Activated T-cell treated with anti-CD3 and anti-CD28 coated beads for 48 hours (primary cell): ENCODE results near the gene RRP8.

Source experiments
- DNase-seq: peaks from one replicate; pipeline ENCODE4 v3.0.0-alpha.2; 2020; ENCODE audit warnings: low read depth

The RRP8 gene

GRCh38 chr11:6617315-6617781, 13.9 kb upstream of the RRP8 start:
- DNase-seq: no peak

- DNase-seq: no peak
Observed at GRCh38 chr11:6616596-6617250, 13.3 kb upstream of the RRP8 start.

GRCh38 chr11:6615882-6616585, 12.6 kb upstream of the RRP8 start:
- no peak for DNase-seq

- no peak for DNase-seq
Observed at GRCh38 chr11:6615046-6615445, 11.6 kb upstream of the RRP8 start.

GRCh38 chr11:6614446-6614845, 11.0 kb upstream of the RRP8 start:
- DNase-seq: no peak

GRCh38 chr11:6613496-6613895, 10.1 kb upstream of the RRP8 start:
- DNase-seq: no peak

GRCh38 chr11:6612213-6613041, 9.0 kb upstream of the RRP8 start, which contains the start of gene TAF10:
Gene TAF10 (minus strand): TSS chr11:6612216. CDS start chr11:6612189, 27 bp downstream.
- DNase-seq: peak; percentile 96

GRCh38 chr11:6611963-6612212, 8.5 kb upstream of the RRP8 start:
- DNase-seq: no peak

GRCh38 chr11:6611092-6611962, 7.9 kb upstream of the RRP8 start:
- DNase-seq: no peak

GRCh38 chr11:6610591-6610990, 7.2 kb upstream of the RRP8 start:
- no peak for DNase-seq

- DNase-seq: no peak
Observed at GRCh38 chr11:6609502-6610015, 6.1 kb upstream of the RRP8 start.

GRCh38 chr11:6608726-6609501, 5.5 kb upstream of the RRP8 start:
- no peak for DNase-seq

- DNase-seq: no peak
Observed at GRCh38 chr11:6608011-6608410, 4.6 kb upstream of the RRP8 start.

- DNase-seq: no peak
Observed at GRCh38 chr11:6607190-6607795, 3.9 kb upstream of the RRP8 start.

GRCh38 chr11:6606471-6607189, 3.2 kb upstream of the RRP8 start:
- DNase-seq: peak; percentile 55

- DNase-seq: no peak
Observed at GRCh38 chr11:6604790-6605189, 1.4 kb upstream of the RRP8 start.

- DNase-seq: peak; percentile 30
Observed at GRCh38 chr11:6604081-6604626, 738 bp upstream of the RRP8 start.

- DNase-seq: no peak
Observed at GRCh38 chr11:6602096-6602940, 1.1 kb downstream of the RRP8 start.

- no peak for DNase-seq
Observed at GRCh38 chr11:6601041-6601461, 2.4 kb downstream of the RRP8 start.
